ENCODE data around the gene TIAM2.

TIAM2 gene

GRCh38 chr6:155061381-155061780 lies 66.3 kb downstream of the TIAM2 start:
- DNase-seq (ENCODE audit: low read depth, low spot score) = no peak

- DNase-seq (ENCODE audit: low read depth, low spot score) = no peak
These were observed 67.8 kb downstream of the TIAM2 start for GRCh38 chr6:155062866-155063341.

GRCh38 chr6:155064303-155064702 lies 69.2 kb downstream of the TIAM2 start:
- no peak for DNase-seq (ENCODE audit: low read depth, low spot score)

DNA sequence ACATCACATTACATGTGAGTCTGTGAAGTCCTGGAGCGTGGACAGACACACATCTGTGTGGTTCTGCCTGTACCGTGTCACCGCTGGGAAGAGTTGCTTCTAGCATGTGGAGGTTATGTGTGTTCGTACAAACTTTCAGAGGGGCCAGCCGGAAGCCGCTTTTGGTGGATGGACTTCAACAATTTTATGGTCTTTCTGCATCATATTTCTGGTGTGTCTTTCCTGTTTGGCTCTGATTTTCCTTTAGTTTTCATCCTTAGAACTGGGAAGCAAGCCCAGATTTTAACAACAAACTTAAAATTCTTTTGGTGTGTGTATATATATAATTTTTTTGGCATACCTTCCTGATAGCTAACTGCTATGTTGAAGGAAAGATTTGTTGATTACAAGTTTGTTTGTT lies 71.2 kb downstream of the TIAM2 start:
- DNase-seq (ENCODE audit: low read depth, low spot score) = no peak

GRCh38 chr6:155066921-155067680 lies 72.0 kb downstream of the TIAM2 start:
- no peak for DNase-seq (ENCODE audit: low read depth, low spot score)

DNA sequence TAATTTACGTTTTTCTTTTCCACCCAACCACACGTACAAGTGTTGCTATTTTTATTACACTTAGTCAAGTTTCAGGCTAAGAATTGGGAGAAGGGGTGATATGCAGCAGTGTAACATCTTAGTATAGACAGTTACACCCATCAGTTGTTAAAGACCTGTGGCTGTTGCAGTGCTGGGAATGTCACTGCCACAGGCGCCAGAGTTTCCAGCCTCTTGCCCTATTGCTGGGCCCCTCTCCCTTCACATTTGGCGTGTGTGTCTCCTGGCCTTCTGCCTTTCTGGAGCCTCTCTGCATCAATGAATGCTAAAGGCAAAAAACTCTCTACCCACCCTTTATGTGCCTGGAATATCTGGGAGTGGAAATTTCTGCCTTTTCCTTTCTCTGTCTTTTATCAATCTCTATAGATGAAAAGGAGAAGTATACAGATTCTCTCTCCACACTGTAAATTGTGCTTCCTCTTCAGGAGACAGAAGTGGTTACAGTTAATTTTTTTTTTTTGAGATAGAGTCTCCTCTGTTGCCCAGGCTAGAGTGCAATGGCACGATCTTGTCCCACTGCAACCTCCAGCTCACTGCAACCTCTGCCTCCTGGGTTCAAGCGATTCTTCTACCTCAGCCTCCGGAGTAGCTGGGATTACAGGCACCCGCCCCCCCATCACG lies 73.0 kb downstream of the TIAM2 start:
- DNase-seq (ENCODE audit: low read depth, low spot score) = no peak

DNA sequence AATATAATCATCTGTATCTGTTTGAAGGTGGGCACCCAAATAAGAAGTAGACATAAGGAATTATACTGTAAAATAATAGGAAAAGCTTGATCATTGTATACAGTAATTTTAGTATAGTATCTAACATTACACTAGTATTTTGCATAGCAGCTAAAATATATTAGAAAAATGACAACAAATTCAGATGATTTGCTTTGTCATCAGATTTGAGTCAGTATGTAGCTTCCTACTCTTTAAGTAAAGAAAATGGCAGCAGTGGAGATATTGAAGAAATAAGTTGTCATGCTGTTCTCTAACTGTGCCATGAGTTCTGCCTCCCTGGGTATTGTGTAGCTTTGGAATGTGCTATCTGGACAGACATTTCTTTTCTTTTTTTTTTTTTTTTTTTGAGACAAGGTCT lies 74.4 kb downstream of the TIAM2 start:
- no peak for DNase-seq (ENCODE audit: low read depth, low spot score)

DNA sequence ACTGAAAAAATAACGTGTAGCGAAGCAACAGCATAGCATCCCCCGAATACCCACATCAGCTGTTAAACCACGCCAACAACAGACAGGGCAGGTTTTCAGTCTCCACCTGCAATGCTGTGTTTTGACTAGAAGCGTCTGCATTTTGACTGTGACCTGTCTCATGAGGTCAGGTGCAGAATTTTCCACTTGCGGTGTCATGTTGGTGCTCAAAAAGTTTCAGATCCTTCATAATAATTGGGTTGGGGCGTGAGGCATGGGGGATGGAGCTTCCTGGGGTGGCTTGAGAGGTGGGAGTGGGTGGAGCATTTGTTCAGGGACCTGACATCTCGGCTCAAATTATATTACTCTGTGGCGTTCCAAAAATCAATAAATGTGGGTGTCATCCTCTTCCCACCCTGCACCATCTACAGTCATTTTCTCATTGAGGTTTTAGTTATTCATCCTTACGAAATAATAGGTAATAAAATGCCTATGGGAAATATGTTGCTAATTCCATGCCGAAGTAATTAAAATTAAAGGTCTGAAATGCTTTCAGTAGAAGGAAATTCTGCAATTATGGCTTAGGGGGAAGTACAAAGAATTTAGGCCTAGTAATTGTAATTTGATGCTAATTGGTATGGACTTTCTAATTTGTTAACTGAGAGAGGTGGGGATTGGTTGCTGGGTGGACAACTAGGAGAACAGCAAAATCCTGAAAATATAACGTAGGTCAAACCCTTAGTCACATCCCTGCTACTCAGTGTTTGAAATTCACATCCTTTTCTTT lies 81.0 kb downstream of the TIAM2 start:
- DNase-seq (ENCODE audit: low read depth, low spot score) = no peak

GRCh38 chr6:155077331-155077730 lies 82.2 kb downstream of the TIAM2 start:
- DNase-seq (ENCODE audit: low read depth, low spot score) = no peak

- no peak for DNase-seq (ENCODE audit: low read depth, low spot score)
These were observed 82.7 kb downstream of the TIAM2 start for GRCh38 chr6:155077784-155078183.

GRCh38 chr6:155078331-155078745 lies 83.2 kb downstream of the TIAM2 start:
- no peak for DNase-seq (ENCODE audit: low read depth, low spot score)

DNA sequence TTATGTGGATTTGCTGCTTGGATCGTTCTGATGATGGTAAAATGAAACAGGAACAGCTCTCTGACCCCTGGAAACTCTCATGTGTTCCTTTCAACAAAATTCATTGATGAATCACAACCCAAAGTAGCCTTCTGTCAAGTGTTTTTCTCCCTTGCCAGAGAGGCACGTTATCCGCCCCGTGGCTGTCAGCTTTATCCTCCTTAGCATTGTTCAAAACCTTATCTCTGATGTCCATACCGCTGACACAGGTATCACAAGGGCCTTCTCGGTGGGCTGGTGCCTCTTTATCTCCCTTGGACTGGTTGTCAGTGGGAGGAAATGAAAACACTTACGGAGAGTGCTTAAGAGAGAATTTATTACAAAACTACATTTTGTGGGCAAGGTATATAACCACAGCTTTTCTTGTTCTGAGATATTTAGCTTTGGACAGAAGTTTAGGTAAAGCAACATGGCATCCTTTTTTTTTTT lies 84.9 kb downstream of the TIAM2 start:
- DNase-seq (ENCODE audit: low read depth, low spot score) = no peak

GRCh38 chr6:155080881-155081845 lies 86.0 kb downstream of the TIAM2 start:
- DNase-seq (ENCODE audit: low read depth, low spot score) = no peak

- DNase-seq (ENCODE audit: low read depth, low spot score) = no peak
These were observed 89.5 kb downstream of the TIAM2 start for GRCh38 chr6:155084431-155085123.

DNA sequence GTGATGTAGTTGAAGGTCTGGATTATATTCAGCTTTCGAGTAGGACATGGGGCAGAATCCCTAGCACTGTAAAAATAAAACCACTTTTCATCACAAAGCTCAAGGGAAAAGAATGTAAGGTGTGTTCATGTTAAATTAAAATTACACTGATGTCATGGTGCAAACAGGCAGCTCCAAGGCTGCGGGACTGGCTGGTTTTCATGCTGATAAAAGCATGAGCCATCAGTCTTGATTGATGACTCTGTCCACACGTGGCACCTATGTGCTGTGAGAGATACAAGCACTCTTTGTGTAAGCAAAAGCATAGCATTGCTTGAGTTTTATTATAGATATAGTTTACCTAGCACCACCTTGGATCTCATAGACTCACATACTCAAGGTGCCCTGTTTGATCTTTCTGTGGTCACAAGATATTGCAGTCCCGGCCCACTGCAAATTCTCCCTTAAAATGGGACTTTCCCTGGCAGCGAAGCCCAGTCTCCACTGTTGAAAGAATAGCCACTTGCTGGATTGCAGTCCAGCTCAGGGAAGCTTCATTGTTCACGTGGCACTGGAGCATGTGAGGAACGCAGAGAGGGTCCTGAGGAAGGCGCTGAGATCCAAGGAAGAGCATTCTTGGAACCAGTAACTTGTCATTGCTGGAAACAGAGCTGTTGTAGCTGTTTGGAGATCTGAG lies 90.6 kb downstream of the TIAM2 start:
- DNase-seq (ENCODE audit: low read depth, low spot score) = no peak

DNA sequence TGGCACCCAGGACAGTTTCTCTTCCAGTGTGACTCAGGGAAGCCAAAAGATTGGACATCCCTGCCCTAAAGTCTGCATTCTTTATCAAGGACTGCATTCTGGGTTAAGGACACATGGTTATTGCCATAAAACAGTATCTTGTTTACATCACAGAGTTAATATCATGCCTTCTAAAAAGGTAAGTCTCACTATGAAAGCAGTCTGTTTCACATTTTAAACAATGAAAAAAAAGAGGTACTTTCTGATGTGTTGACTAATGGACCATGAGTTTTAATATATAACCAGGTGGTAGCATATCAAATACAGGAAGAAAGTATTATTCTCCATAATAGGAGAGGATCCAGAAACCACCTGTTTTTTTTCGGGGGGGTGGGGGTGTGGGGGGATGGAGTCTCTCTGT lies 93.7 kb downstream of the TIAM2 start:
- DNase-seq (ENCODE audit: low read depth, low spot score) = no peak

- no peak for DNase-seq (ENCODE audit: low read depth, low spot score)
These were observed 94.6 kb downstream of the TIAM2 start for GRCh38 chr6:155089746-155090145.

GRCh38 chr6:155090166-155090565 lies 95.1 kb downstream of the TIAM2 start:
- DNase-seq (ENCODE audit: low read depth, low spot score) = no peak

DNA sequence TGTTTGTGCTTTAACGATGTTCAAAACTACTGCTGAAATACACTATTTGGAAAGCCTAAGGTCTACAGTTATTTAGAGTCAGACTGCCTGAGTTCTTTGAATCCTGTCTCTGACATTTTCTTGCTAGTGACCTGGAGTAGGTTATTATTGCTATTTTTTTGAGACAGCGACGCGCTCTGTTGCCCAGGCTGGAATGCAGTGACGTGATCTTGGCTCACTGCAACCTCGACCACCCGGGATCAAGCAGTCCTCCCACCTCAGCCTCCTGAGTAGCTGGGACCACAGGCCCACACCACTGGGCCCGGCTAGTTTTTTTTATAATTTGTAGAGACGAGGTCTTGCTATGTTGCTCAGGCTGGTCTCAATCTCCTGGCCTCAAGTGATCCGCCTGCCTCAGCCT lies 96.6 kb downstream of the TIAM2 start:
- DNase-seq (ENCODE audit: low read depth, low spot score) = no peak

DNA sequence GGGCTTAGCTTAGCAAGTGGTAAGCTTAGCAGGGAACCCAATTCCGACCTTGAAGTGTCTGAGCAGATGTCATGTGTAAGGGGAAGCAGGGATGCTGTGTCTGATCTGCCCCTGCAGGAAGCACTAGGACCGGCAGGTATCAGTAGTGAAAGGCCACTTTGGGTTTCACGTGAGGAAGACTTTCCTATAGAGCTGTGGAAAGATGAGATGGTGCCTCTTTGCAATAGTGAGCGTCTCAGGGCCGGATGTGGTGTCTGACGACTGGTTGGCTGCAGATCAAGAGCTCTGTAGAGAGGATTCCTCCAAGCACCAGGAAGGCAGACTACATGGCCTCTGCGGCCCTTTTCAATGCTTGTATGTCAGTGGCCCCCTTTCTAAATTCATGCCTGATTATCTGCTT lies 98.3 kb downstream of the TIAM2 start:
- no peak for DNase-seq (ENCODE audit: low read depth, low spot score)

Measured in smooth muscle cell of the brain vasculature (primary cell).